Testis (tissue), 2 donors: Measurements from ENCODE around the gene ASXL2.

ENCODE experiments used
- POLR2A ChIP-seq: fragments of 450-650 bp; IDR thresholded peaks from one replicate; pipeline ENCODE4 v1.6.1; 2017; ENCODE audit warnings: antibody characterized with exemption, mild to moderate bottlenecking, moderate library complexity
- TF ChIP-seq, protein P1 (sequence below), 3 experiments: fragments of 450-650 bp in 2 of 3; fragments of 200-600 bp in 1 of 3; sonication (generic) in 1 of 3; IDR thresholded peaks; one replicate each; pipeline ENCODE4 v1.5.1; 2016 to 2019; ENCODE audit warnings: antibody characterized with exemption in 3 of 3, mild to moderate bottlenecking in 2 of 3, moderate library complexity in 1 of 3

DNA sequence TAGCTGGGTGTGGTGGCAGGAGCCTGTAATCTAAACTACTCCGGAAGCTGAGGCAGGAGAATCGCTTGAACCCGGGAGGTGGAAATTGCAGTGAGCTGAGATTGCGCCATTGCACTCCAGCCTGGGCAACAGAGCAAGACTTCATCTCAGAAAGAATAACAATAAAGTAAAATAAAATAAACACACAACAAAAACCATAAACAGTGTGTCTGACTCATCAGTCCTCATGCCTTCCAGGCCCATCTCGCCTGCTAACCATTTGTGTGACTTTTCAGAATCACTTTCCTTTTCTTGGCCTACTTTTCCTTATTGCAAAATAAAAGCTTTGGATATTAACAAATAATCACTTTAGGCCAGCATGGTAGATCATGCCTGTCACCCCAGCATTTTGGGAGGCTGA is 42.0 kb upstream of the ASXL2 start:
- no peak for TF ChIP-seq POLR2A
- TF ChIP-seq, protein P1, sequence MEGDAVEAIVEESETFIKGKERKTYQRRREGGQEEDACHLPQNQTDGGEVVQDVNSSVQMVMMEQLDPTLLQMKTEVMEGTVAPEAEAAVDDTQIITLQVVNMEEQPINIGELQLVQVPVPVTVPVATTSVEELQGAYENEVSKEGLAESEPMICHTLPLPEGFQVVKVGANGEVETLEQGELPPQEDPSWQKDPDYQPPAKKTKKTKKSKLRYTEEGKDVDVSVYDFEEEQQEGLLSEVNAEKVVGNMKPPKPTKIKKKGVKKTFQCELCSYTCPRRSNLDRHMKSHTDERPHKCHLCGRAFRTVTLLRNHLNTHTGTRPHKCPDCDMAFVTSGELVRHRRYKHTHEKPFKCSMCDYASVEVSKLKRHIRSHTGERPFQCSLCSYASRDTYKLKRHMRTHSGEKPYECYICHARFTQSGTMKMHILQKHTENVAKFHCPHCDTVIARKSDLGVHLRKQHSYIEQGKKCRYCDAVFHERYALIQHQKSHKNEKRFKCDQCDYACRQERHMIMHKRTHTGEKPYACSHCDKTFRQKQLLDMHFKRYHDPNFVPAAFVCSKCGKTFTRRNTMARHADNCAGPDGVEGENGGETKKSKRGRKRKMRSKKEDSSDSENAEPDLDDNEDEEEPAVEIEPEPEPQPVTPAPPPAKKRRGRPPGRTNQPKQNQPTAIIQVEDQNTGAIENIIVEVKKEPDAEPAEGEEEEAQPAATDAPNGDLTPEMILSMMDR (IDR thresholded peaks at IDR 0.05): no peak
